ENCODE measurements around the gene RPS5.

DNA sequence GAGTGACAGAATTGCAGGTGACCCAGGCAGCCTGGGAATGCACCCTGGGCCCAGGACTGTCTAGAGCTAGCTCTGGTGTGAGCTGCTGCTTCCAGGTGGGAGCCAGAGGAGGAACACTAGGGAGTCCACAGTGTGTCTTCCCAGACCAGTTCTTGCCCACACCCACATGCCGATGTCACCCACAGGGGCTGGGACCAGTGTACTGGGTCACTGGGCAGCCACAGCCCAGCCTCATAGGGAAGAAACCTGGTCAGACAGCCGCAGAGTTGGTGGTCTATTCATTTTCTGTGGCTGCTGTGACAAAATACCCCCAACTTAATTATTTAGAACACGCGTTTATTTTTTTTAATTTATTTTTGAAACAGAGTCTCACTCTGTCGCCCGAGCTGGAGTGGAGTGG, 11.5 kb downstream of the RPS5 start:
- TF ChIP-seq, protein P1, sequence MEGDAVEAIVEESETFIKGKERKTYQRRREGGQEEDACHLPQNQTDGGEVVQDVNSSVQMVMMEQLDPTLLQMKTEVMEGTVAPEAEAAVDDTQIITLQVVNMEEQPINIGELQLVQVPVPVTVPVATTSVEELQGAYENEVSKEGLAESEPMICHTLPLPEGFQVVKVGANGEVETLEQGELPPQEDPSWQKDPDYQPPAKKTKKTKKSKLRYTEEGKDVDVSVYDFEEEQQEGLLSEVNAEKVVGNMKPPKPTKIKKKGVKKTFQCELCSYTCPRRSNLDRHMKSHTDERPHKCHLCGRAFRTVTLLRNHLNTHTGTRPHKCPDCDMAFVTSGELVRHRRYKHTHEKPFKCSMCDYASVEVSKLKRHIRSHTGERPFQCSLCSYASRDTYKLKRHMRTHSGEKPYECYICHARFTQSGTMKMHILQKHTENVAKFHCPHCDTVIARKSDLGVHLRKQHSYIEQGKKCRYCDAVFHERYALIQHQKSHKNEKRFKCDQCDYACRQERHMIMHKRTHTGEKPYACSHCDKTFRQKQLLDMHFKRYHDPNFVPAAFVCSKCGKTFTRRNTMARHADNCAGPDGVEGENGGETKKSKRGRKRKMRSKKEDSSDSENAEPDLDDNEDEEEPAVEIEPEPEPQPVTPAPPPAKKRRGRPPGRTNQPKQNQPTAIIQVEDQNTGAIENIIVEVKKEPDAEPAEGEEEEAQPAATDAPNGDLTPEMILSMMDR (IDR thresholded peaks at IDR 0.05): no peak
- TF ChIP-seq ZFX (IDR thresholded peaks at IDR 0.05; ENCODE audit: borderline replicate concordance): no peak
